Activated B cell treated with CpG ODN at 0.5 μM for 24 hours (primary cell): Measurements from ENCODE around the gene ANAPC13. TPM values are rescaled to one million over a fixed set of nuclear protein-coding genes. Genes with fewer than 3 reads are reported as not detected.

Experiments used
- ATAC-seq: fragments of 200-7000 bp; cut with Tn5 transposase; one replicate; pipeline ENCODE4 v1.10.0; 2021; ENCODE audit warnings: low read depth, mild to moderate bottlenecking, moderate library complexity
- CTCF ChIA-PET: fragments of 350-600 bp; sonication (Branson Sonifier 250); formaldehyde crosslinking; loops from one replicate; lab custom pipeline; 2021; ENCODE audit warnings: antibody characterized with exemption; lab: Charles Lee
- POLR2A ChIA-PET: fragments of 350-600 bp; sonication (Branson Sonifier 250); formaldehyde crosslinking; loops from one replicate; lab custom pipeline; 2021; ENCODE audit warnings: antibody characterized with exemption; lab: Charles Lee
- DNase-seq: peaks from one replicate; pipeline ENCODE4 v3.0.0; 2022
- H3K27ac Mint-ChIP-seq: one replicate; pipeline ENCODE4 v1.8.0; 2020; ENCODE audit warnings: mixed read lengths
- H3K27me3 Mint-ChIP-seq: one replicate; pipeline ENCODE4 v1.8.0; 2021; ENCODE audit warnings: mixed read lengths
- H3K36me3 Mint-ChIP-seq: one replicate; pipeline ENCODE4 v1.8.0; 2021; ENCODE audit warnings: low read depth, mixed read lengths
- H3K4me1 Mint-ChIP-seq: one replicate; pipeline ENCODE4 v1.8.0; 2021; ENCODE audit warnings: mixed read lengths
- H3K4me3 Mint-ChIP-seq: one replicate; pipeline ENCODE4 v1.8.0; 2020; ENCODE audit warnings: mild to moderate bottlenecking, mixed read lengths
- H3K9me3 Mint-ChIP-seq: one replicate; pipeline ENCODE4 v1.8.0; 2020; ENCODE audit warnings: mixed read lengths
- intact Hi-C: fragments of 100-400 bp; cut with micrococcal nuclease; formaldehyde crosslinking; loops from one replicate; pipeline ENCODE4 v1.15.1; 2024
- total RNA-seq: library from RNA; stranded (reverse); gene quantifications from 2 replicates; pipeline ENCODE4 v1.2.3, GENCODE V29; 2022
- TF ChIP-seq, protein P1 (sequence below): fragments of 200-600 bp; IDR thresholded peaks from one replicate; pipeline ENCODE4 v1.8.0; 2022; ENCODE audit warnings: antibody characterized with exemption, mild to moderate bottlenecking

The ANAPC13 gene
- total RNA-seq, 1 donor from 2014 or later: 31.3 TPM

DNA sequence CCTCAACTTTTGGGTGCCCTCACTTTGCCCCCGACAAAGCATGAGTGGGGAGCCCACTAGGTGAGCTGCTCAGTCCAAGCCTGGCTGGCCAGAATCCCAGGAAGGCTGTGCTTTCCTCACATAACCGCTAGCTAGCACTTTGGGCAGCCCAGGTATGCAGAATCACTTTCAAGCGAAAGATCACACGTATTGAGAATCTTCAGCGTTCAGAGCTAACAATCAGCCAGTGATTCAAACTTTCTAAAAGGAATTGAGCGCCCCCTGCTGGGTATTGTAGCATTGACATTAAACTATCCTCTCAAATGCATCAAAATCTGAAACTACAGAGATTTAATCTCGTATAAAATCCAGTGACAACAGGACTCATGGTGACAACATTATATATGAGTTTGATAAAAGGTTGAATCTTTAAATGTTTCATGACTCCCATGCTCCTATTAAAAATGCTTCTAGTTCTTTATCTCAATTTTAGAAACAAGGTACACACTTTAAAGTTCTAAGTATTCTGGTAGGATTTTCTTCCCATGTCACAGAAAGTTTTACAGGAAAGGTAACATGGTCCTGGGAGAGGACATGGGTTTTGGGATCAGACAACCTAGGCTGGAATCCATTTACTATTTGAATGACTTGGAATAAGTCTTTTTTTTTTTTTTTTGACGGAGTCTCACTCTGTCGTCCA lies 11.8 kb downstream of the ANAPC13 start:
- intact Hi-C loops: loop anchor here (1.0 to 2.0 kb wide), 5 partner anchors 19 to 655 kb away; no protein-coding TSS in a partner anchor
- no peaks in the 10 kb centered on the region for H3K27me3 Mint-ChIP-seq

GRCh38 chr3:134472831-134473230 lies 13.0 kb downstream of the ANAPC13 start:
- no peak for DNase-seq
- no peaks in the 10 kb centered on the region for H3K27me3 Mint-ChIP-seq
- H3K4me1 Mint-ChIP-seq: peaks cover 2% of the 10 kb centered on the region
- TF ChIP-seq, protein P1, sequence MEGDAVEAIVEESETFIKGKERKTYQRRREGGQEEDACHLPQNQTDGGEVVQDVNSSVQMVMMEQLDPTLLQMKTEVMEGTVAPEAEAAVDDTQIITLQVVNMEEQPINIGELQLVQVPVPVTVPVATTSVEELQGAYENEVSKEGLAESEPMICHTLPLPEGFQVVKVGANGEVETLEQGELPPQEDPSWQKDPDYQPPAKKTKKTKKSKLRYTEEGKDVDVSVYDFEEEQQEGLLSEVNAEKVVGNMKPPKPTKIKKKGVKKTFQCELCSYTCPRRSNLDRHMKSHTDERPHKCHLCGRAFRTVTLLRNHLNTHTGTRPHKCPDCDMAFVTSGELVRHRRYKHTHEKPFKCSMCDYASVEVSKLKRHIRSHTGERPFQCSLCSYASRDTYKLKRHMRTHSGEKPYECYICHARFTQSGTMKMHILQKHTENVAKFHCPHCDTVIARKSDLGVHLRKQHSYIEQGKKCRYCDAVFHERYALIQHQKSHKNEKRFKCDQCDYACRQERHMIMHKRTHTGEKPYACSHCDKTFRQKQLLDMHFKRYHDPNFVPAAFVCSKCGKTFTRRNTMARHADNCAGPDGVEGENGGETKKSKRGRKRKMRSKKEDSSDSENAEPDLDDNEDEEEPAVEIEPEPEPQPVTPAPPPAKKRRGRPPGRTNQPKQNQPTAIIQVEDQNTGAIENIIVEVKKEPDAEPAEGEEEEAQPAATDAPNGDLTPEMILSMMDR: no peak
- no peaks in the 10 kb centered on the region for H3K9me3 Mint-ChIP-seq
- ChIA-PET POLR2A (interaction anchor here (1.5 kb wide), 1 partner anchor 13 kb away, joined by 6 read pairs; the partner anchor contains the start of genes ANAPC13 and CEP63), CTCF (interaction anchor here (0.6 to 6.5 kb wide), 9 partner anchors 9 to 280 kb away, joined by 3 to 109 read pairs (median 9); partner anchors contain the start of genes ANAPC13 and CEP63)
- ATAC-seq: no peak
- intact Hi-C loops: no loop called here
- H3K4me3 Mint-ChIP-seq: no peak overlapping the region
- no peak overlapping the region for H3K27ac Mint-ChIP-seq
- H3K36me3 Mint-ChIP-seq: peaks cover 35% of the 10 kb centered on the region

More for the DNA sequence above, 11.8 kb downstream of the ANAPC13 start:
- Mint-ChIP-seq H3K27ac (no peak overlapping the region), H3K4me1 (peaks cover 2% of the 10 kb centered on the region), H3K9me3 (no peaks in the 10 kb centered on the region), H3K36me3 (peaks cover 46% of the 10 kb centered on the region), H3K4me3 (no peak overlapping the region)
- POLR2A ChIA-PET: interaction anchor here (1.5 kb wide), 1 partner anchor 12 kb away, joined by 6 read pairs; the partner anchor contains the start of genes ANAPC13 and CEP63
- peak; percentile 32 for DNase-seq
- peak; percentile 54 for ATAC-seq
- CTCF ChIA-PET: interaction anchor here (0.6 to 6.5 kb wide), 16 partner anchors 10 to 1760 kb away, joined by 3 to 109 read pairs (median 4); partner anchors contain the start of genes ANAPC13 and CEP63
- TF ChIP-seq, protein P1: peak; percentile 39

DNA sequence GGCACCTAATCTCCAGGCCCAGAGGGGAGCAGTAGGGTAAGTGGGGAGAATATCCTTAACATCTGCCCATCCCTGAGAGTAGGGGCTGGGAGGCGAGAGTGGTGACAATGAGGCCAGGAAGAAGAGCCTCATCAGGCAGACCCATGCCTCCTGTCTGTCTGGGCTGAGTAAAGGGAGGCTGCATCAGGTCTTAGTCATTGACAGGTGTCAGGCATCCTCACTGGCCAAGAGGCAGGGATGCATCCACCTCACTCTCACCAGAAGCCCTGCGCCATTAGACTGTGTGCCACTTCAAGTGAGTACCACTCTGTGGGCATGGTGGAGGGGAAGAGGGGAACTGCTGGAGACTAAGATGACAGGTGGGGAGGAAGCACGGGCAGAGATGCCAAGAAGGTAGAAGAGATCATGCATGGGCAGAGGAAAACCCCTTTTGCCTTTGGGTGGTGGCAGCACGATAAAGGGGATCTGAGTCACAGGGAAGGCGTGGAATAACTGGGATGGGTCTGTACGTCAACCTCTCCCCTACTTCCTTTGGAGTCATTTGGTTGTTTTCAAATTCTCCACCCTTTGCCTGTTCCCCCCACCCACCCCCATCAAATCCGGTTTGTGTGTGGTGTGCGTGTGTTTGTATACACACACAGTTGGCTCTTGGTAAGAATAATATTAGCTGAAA lies 14.1 kb downstream of the ANAPC13 start:
- no peak for DNase-seq
- H3K27me3 Mint-ChIP-seq: no peaks in the 10 kb centered on the region
- H3K9me3 Mint-ChIP-seq: no peaks in the 10 kb centered on the region
- no peak for ATAC-seq
- H3K27ac Mint-ChIP-seq: no peak overlapping the region
- TF ChIP-seq, protein P1: no peak
- ChIA-PET POLR2A (no interaction called here), CTCF (interaction anchor here (2.2 to 6.5 kb wide), 4 partner anchors 20 to 272 kb away, joined by 8 to 109 read pairs (median 32); no protein-coding TSS in a partner anchor)
- intact Hi-C loops: no loop called here
- H3K4me1 Mint-ChIP-seq: peaks cover 2% of the 10 kb centered on the region
- H3K4me3 Mint-ChIP-seq: no peak overlapping the region
- H3K36me3 Mint-ChIP-seq: peaks cover 23% of the 10 kb centered on the region

DNA sequence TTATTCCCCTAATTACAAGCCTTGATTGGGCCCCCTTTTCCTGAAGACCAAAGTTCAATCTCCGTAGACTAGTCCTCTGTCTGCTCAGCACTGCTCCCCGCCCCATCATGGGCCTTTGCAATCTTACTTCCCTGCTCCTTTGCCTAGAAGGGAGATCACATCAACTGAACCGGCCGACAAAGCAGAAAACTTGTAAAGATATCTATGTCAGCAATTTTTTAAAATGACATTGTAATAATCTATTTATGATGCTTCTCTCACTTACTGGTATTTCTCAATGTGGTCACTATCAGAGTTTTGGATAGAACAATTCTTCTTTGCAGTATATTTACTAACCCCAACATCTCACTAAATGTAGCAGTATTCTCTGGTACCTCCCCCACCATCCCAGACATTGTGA lies 17.3 kb downstream of the ANAPC13 start:
- TF ChIP-seq, protein P1: no peak
- no peaks in the 10 kb centered on the region for H3K27me3 Mint-ChIP-seq
- no peak overlapping the region for H3K4me3 Mint-ChIP-seq
- no peak overlapping the region for H3K27ac Mint-ChIP-seq
- peaks cover 13% of the 10 kb centered on the region for H3K36me3 Mint-ChIP-seq
- DNase-seq: no peak
- ChIA-PET POLR2A (no interaction called here), CTCF (no interaction called here)
- intact Hi-C loops: no loop called here
- no peak for ATAC-seq
- no peaks in the 10 kb centered on the region for H3K9me3 Mint-ChIP-seq
- no peaks in the 10 kb centered on the region for H3K4me1 Mint-ChIP-seq

GRCh38 chr3:134466331-134466730 lies 19.5 kb downstream of the ANAPC13 start:
- DNase-seq: no peak
- Mint-ChIP-seq H3K9me3 (no peaks in the 10 kb centered on the region), H3K27ac (no peak overlapping the region), H3K4me3 (no peak overlapping the region), H3K36me3 (no peaks in the 10 kb centered on the region), H3K4me1 (no peaks in the 10 kb centered on the region), H3K27me3 (no peaks in the 10 kb centered on the region)
- intact Hi-C loops: no loop called here
- ATAC-seq: no peak
- CTCF ChIA-PET: interaction anchor here (0.6 kb wide), 1 partner anchor 254 kb away, joined by 3 read pairs; no protein-coding TSS in a partner anchor
- TF ChIP-seq, protein P1: no peak
- POLR2A ChIA-PET: no interaction called here
